GM20000 (cell line): ENCODE measurements around the gene DPM2.
A peak's percentile ranks its signal among the peaks of the same experiment; 100 is the strongest.

Experiments
- DNase-seq: peaks from one replicate; pipeline ENCODE4 v3.0.0; 2012; ENCODE audit warnings: low spot score
- CTCF ChIP-seq: IDR thresholded peaks from 2 replicates; pipeline ENCODE4 v1.5.1; 2012; ENCODE audit warnings: mild to moderate bottlenecking, control low read depth; ENCODE audit errors: extremely low read depth, missing control alignments

DPM2 gene

GRCh38 chr9:127945338-127945737 is 7.7 kb upstream of the DPM2 start:
- no peak for DNase-seq
- no peak for TF ChIP-seq CTCF

- no peak for DNase-seq
These were observed 7.0 kb upstream of the DPM2 start for GRCh38 chr9:127944586-127945218.

GRCh38 chr9:127943731-127944144 is 6.1 kb upstream of the DPM2 start:
- DNase-seq: peak; percentile 89
- peak; percentile 90 for TF ChIP-seq CTCF

More at GRCh38 chr9:127944586-127945218, 7.0 kb upstream of the DPM2 start:
- TF ChIP-seq CTCF: no peak

- no peak for DNase-seq
- TF ChIP-seq CTCF: no peak
These were observed 5.5 kb upstream of the DPM2 start for GRCh38 chr9:127943011-127943662.

GRCh38 chr9:127942216-127943010 is 4.8 kb upstream of the DPM2 start:
- peak; percentile 76 for DNase-seq

GRCh38 chr9:127941961-127942215 is 4.2 kb upstream of the DPM2 start:
- no peak for DNase-seq
- TF ChIP-seq CTCF: no peak

More at GRCh38 chr9:127942216-127943010, 4.8 kb upstream of the DPM2 start:
- TF ChIP-seq CTCF: peak; percentile 91
